D721Med (cell line): ENCODE results near the gene TIAM1.

Source experiments
- DNase-seq: peaks from one replicate; pipeline ENCODE4 v3.0.0; 2011; ENCODE audit warnings: low spot score; ENCODE audit not compliant: insufficient read length
- FAIRE-seq: peaks from 2 replicates; lab custom pipeline; 2011; peaks lifted over from hg19 to GRCh38; lab: Jason Lieb, UNC
- TF ChIP-seq, protein P1 (sequence below): IDR thresholded peaks from 2 replicates; pipeline ENCODE4 v1.5.1; 2012; ENCODE audit warnings: mild to moderate bottlenecking, control low read depth; ENCODE audit not compliant: insufficient read depth; ENCODE audit errors: missing control alignments

Gene TIAM1

DNA sequence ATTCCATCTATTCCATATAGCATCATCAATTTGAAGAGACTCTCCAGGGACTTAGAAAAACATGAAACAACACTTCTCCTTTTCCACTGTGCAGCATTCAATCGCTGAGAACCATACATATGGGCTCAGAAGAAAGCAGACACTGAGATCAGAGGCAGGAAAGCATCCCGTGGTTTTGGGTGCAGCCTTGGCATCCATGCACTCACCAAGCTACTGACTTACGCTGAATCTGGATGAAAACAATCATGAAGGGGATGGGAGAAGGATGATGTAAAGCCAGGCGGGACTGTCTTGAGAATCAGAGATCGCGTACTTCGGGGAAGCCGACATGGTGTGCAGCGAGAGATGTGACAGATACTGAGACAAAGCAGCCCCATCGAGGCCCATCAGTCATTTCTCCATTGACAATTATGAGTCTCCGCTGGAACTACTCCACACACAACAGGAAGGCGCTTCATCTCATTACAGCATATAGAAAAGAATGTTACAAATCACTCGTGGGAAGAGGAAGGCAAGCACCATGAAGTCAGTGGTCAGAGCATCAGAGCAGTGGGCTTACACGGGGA, 2.3 kb upstream of the TIAM1 start:
- FAIRE-seq (no peak), DNase-seq (no peak)
- TF ChIP-seq, protein P1, sequence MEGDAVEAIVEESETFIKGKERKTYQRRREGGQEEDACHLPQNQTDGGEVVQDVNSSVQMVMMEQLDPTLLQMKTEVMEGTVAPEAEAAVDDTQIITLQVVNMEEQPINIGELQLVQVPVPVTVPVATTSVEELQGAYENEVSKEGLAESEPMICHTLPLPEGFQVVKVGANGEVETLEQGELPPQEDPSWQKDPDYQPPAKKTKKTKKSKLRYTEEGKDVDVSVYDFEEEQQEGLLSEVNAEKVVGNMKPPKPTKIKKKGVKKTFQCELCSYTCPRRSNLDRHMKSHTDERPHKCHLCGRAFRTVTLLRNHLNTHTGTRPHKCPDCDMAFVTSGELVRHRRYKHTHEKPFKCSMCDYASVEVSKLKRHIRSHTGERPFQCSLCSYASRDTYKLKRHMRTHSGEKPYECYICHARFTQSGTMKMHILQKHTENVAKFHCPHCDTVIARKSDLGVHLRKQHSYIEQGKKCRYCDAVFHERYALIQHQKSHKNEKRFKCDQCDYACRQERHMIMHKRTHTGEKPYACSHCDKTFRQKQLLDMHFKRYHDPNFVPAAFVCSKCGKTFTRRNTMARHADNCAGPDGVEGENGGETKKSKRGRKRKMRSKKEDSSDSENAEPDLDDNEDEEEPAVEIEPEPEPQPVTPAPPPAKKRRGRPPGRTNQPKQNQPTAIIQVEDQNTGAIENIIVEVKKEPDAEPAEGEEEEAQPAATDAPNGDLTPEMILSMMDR: no peak

DNA sequence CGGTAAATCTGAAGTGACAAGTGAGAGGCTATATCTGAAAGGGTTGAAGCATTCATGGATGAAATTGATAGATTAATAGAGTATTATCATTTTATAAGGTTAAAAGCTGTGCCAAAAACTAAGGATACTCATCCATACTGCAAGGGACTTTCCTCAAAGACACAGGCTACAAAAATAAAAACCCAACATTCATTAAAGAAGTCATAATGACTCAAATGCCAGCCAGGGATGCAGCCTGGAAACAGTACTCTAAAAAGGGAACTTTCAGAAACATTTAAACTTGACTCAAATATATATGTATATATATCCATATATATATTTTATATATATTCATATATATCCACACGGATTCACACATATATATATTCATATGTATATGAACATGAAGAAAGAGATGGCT, 1.1 kb upstream of the TIAM1 start:
- TF ChIP-seq, protein P1: no peak
- DNase-seq (no peak), FAIRE-seq (no peak)

DNA sequence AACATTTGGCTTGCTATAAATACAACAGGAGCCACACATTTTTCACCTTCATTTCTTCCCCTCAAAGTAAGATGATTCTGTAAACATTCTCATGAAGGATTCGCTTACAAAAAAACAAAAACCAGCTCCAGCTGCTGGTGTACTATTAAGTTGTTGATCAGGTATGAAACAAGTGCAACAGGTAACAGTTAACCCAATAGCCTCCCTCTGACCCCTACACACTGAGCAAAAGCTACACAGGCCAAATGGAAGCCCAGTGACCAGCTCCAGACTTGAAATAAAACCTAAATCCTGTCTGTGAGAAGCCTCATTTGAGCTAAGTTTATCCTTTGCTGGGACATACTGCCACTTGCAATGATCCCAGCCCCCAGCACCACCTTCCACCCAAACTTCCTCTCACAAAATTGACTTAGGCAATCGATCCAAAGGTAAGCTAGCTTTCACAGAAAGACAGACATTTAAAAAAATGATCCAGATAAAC, 991 bp downstream of the TIAM1 start:
- TF ChIP-seq, protein P1: no peak
- FAIRE-seq: no peak

DNA sequence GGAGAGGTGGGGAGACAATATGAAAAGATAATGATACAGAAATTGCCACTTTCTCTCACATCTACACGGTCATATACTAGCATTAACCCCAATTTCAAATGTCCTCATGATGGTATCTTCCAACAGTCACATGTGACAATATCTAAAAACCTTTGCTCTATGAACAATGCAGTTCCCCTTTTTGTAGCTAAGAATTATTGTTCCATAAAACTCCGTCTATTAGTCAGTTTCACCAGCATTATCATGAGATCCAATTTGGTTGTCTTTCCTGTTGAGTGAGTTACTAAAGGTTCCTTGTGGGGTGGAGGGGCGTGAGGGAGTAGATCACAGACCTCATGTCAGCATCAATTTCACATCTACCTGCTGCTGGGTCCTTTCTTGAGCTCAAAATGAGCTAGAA, 1.7 kb downstream of the TIAM1 start:
- FAIRE-seq (no peak), DNase-seq (no peak)

More for the DNA sequence above, 991 bp downstream of the TIAM1 start:
- DNase-seq: no peak

DNA sequence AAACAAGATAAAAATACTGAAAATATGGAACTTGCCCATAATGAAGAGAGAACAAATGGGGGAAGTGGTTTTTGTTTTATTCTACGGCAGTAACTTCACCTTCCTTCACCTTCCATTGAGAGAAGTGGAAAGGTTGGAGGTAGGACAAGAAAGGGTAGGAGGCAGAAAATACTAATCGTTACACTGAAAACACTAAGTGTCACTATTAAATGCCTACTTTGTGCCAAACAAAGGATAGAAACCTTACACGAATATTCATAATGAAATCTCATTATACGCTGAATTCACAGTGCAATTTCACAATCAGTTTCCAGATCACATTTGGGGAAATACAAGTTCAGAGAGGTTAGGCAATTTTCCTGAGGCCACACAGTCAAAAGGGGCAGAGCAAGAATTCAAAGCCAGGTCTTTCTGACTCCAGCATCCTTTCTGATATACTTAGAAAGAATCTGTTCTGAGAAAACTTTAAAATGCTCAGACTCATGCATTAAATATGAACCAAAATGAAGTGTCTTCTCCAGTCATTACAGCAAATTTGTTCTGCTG, 3.0 kb downstream of the TIAM1 start:
- FAIRE-seq: no peak
- TF ChIP-seq, protein P1: no peak
- DNase-seq: no peak

More for the DNA sequence above, 1.7 kb downstream of the TIAM1 start:
- TF ChIP-seq, protein P1: no peak

DNA sequence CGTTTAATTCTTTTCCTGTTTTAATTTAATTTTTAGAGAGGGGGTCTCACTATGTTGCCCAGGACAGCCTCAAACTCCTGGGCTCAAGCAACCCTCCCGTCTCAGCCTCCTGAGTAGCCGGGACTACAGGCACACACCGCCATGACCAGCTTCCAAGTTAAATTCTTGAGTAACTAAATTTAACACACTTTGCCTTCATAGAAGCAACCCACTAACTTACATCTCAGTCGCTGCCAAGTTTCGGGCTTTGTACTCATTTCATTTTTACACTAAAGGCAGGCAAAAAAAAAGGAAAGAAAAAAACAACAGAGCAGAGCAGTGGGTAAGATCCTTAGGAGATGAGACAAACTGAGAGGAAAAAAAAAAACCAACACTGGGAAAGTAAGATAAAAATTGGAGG, 3.5 kb downstream of the TIAM1 start:
- FAIRE-seq: no peak
- no peak for DNase-seq
- TF ChIP-seq, protein P1: no peak

DNA sequence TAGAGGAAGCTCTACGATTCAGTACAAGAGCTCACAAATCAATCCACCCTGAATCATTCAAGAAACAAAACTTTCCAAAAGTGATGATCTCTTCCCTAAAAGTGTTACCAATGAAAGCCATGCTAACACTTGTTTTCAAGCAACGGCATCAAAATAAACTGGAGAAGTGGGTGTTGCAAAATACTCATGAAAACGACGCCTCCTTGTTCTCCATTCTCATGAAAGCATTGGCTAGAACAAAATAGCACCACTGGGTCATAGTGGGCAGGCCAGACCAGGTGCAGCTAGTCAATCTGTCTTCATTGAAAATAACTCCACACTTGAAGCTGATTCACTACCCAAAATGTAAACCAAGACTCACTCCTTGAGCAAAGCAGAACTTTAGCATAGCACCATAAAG, 4.3 kb downstream of the TIAM1 start:
- FAIRE-seq: no peak
- no peak for DNase-seq

More for the DNA sequence above, 4.3 kb downstream of the TIAM1 start:
- TF ChIP-seq, protein P1: no peak
